DND-41 (cell line): ENCODE results near the gene NR1D2.

ENCODE experiments used
- ATAC-seq: fragments of 200-7000 bp; cut with Tn5 transposase; 3 replicates; pipeline ENCODE4 v1.9.1; 2021; ENCODE audit warnings: low read depth; ENCODE audit not compliant: insufficient read depth
- DNase-seq: peaks from one replicate; pipeline ENCODE4 v3.0.0-alpha.2; 2020
- H2AFZ ChIP-seq: 2 replicates; pipeline ENCODE4 v1.6.0; 2012; ENCODE audit warnings: low read depth, low read length
- H3K27ac ChIP-seq: 2 replicates; pipeline ENCODE4 v1.5.1; 2012; ENCODE audit warnings: low read length, inconsistent platforms
- H3K27me3 ChIP-seq: fragments of 200-600 bp; sonication (generic); 2 replicates; pipeline ENCODE4 v1.6.0; 2012; ENCODE audit warnings: low read length, mild to moderate bottlenecking, inconsistent platforms; ENCODE audit not compliant: insufficient read depth, poor library complexity
- H3K36me3 ChIP-seq: 2 replicates; pipeline ENCODE4 v1.5.1; 2012; ENCODE audit warnings: low read length, inconsistent platforms; ENCODE audit not compliant: insufficient read depth
- H3K4me1 ChIP-seq: 2 replicates; pipeline ENCODE4 v1.5.1; 2012; ENCODE audit warnings: mild to moderate bottlenecking, low read length; ENCODE audit not compliant: insufficient read depth
- H3K4me2 ChIP-seq: 2 replicates; pipeline ENCODE4 v1.6.0; 2012; ENCODE audit warnings: mild to moderate bottlenecking, moderate library complexity, low read length, inconsistent platforms; ENCODE audit not compliant: insufficient read depth
- H3K4me3 ChIP-seq, 2 experiments: fragments of 200-600 bp in 1 of 2; shearing (Covaris generic) in 1 of 2; 2 replicates each; pipeline ENCODE4 v1.5.1; 2012 to 2016; ENCODE audit warnings: inconsistent platforms in 2 of 2, low read length in 2 of 2, mild to moderate bottlenecking in 2 of 2, low read depth in 1 of 2, moderate library complexity in 1 of 2
- H3K79me2 ChIP-seq: 2 replicates; pipeline ENCODE4 v1.6.0; 2012; ENCODE audit warnings: low read length, inconsistent platforms; ENCODE audit not compliant: insufficient read depth
- H3K9ac ChIP-seq: 2 replicates; pipeline ENCODE4 v1.6.0; 2012; ENCODE audit warnings: low read depth, mild to moderate bottlenecking, inconsistent platforms, low read length, moderate library complexity
- H3K9me3 ChIP-seq: 2 replicates; pipeline ENCODE4 v1.5.1; 2012; ENCODE audit warnings: low read length, moderate library complexity, mild to moderate bottlenecking, inconsistent platforms; ENCODE audit not compliant: insufficient read depth, severe bottlenecking
- H4K20me1 ChIP-seq: 2 replicates; pipeline ENCODE4 v1.6.0; 2012; ENCODE audit warnings: low read length; ENCODE audit not compliant: insufficient read depth
- CTCF ChIP-seq: IDR thresholded peaks from 2 replicates; pipeline ENCODE4 v1.5.1; 2012; ENCODE audit warnings: borderline replicate concordance, low read length, moderate library complexity, mild to moderate bottlenecking; ENCODE audit not compliant: poor library complexity, severe bottlenecking; ENCODE audit errors: extremely low read depth
- EZH2 ChIP-seq: IDR thresholded peaks from 3 replicates; pipeline ENCODE4 v1.6.1; 2012; ENCODE audit warnings: borderline replicate concordance, low read depth, mild to moderate bottlenecking, moderate library complexity, low read length, inconsistent platforms; ENCODE audit not compliant: severe bottlenecking

Gene NR1D2

DNA sequence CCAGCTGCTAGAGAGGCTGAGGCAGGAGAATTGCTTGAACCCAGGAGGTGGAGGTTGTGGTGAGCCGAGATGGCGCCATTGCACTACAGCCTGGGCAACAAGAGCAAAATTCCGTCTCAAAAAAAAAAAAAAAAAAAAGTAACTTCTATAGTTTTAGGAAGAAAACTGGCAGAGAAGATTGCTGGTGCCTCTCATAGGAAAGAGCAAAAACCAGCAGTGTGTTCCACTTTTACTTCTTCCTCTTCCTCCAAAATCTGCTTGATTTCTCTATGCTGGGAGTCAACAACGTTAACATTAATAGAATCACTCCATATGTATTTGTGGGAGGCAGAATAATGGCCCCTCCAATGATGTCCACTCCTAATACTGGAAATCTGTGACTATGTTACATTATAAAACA lies 12.5 kb upstream of the NR1D2 start:
- Histone ChIP-seq H3K9me3 (no peaks in the 10 kb centered on the region), H3K9ac (no peak overlapping the region), H3K79me2 (no peaks in the 10 kb centered on the region), H4K20me1 (no peaks in the 10 kb centered on the region), H3K27me3 (no peaks in the 10 kb centered on the region), H3K27ac (no peak overlapping the region), H3K4me3 (no peak overlapping the region), H3K36me3 (no peaks in the 10 kb centered on the region), H2AFZ (no peak overlapping the region), H3K4me1 (no peaks in the 10 kb centered on the region), H3K4me2 (no peak overlapping the region)
- TF ChIP-seq EZH2 (no peak), CTCF (no peak)
- ATAC-seq (no peak), DNase-seq (no peak)

DNA sequence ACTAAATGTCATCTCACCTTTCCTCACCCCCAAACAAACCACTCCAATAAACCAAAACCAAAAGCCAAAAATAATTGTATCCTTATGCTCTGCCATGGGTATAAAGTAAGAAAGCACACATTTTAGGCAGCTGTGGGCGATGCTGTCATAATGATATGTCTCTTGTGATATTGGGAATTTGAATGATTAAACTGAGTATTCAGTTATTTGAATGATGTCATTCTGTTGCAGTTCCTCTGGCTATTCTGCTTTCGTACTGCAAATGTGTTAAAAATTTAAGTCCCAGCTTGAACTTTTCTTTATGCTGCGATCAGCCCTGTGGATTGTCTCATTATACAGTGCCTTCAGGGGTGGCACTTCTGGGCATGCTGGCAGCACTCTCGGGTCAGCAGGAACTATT lies 10.8 kb upstream of the NR1D2 start:
- no peaks in the 10 kb centered on the region for H3K79me2 ChIP-seq
- no peak overlapping the region for H2AFZ ChIP-seq
- no peaks in the 10 kb centered on the region for H4K20me1 ChIP-seq
- no peak overlapping the region for H3K4me3 ChIP-seq
- no peak overlapping the region for H3K4me2 ChIP-seq
- no peaks in the 10 kb centered on the region for H3K9me3 ChIP-seq
- H3K4me1 ChIP-seq, result no peaks in the 10 kb centered on the region
- H3K27me3 ChIP-seq, result peaks cover 3% of the 10 kb centered on the region
- no peak overlapping the region for H3K9ac ChIP-seq
- no peak overlapping the region for H3K27ac ChIP-seq
- TF ChIP-seq CTCF (no peak), EZH2 (no peak)
- no peak for DNase-seq
- ATAC-seq, result no peak
- no peaks in the 10 kb centered on the region for H3K36me3 ChIP-seq

DNA sequence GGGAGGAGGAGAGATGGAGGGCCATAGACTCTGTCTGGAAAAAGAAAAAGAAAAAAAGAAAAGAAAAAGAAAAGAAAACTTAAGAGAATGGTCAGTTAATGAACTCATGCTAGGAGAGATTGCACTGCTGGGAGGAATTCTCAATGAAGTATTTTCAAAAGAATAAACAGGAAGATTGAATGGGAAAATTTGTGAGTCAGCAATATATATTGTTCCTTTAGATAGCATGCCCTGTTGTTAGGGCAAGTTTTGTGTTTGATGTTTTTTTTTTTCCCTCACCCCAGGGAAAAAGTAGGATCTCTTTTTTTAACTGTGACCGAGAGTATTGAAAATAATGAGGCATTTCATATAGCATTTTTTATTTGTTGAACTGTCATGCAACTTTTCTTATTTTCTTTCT lies 7.8 kb upstream of the NR1D2 start:
- no peak overlapping the region for H2AFZ ChIP-seq
- H3K9ac ChIP-seq, result no peak overlapping the region
- no peaks in the 10 kb centered on the region for H3K79me2 ChIP-seq
- H3K36me3 ChIP-seq, result no peaks in the 10 kb centered on the region
- no peaks in the 10 kb centered on the region for H3K4me1 ChIP-seq
- peaks cover 8% of the 10 kb centered on the region for H3K27me3 ChIP-seq
- H3K4me2 ChIP-seq, result no peak overlapping the region
- ATAC-seq (no peak), DNase-seq (no peak)
- H4K20me1 ChIP-seq, result no peaks in the 10 kb centered on the region
- no peak overlapping the region for H3K27ac ChIP-seq
- no peaks in the 10 kb centered on the region for H3K9me3 ChIP-seq
- H3K4me3 ChIP-seq, result no peak overlapping the region
- TF ChIP-seq EZH2 (no peak), CTCF (no peak)

DNA sequence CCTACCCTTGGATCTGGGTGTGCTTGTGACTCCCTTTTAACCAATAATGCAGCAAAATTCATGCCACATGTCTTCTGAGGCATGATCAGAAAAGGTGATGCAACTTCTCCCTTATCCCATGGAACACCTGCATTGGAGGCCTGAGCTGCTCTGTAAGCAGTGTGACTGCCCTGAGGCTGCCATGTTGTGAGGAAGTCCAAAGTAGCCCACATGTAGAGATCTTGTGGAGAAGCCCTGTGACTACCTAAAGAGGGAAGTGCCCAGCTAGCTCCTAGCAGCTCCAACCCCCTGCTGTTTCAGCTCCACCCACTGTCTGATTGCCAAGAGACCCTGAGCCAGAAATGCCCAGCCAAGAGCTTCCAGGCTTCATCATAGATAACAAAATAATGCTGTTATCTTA lies 6.4 kb upstream of the NR1D2 start:
- ATAC-seq (no peak), DNase-seq (no peak)
- Histone ChIP-seq H3K4me2 (no peak overlapping the region), H3K27ac (no peak overlapping the region), H2AFZ (no peak overlapping the region), H3K9me3 (no peaks in the 10 kb centered on the region), H3K36me3 (no peaks in the 10 kb centered on the region), H3K79me2 (no peaks in the 10 kb centered on the region), H3K4me1 (no peaks in the 10 kb centered on the region), H3K27me3 (peaks cover 12% of the 10 kb centered on the region), H3K4me3 (no peak overlapping the region), H4K20me1 (no peaks in the 10 kb centered on the region), H3K9ac (no peak overlapping the region)
- TF ChIP-seq CTCF (no peak), EZH2 (no peak)
